ENCODE results near the gene UIMC1. TPM values are rescaled to one million over a fixed set of nuclear protein-coding genes. Genes with fewer than 3 reads are reported as not detected.

UIMC1 gene
- total and polyA plus RNA-seq, 2 of the 13 experiments (the other 11 are each of a cell fraction or from before 2014, with no cell fraction given) = 18.9 to 32.7 TPM

DNA sequence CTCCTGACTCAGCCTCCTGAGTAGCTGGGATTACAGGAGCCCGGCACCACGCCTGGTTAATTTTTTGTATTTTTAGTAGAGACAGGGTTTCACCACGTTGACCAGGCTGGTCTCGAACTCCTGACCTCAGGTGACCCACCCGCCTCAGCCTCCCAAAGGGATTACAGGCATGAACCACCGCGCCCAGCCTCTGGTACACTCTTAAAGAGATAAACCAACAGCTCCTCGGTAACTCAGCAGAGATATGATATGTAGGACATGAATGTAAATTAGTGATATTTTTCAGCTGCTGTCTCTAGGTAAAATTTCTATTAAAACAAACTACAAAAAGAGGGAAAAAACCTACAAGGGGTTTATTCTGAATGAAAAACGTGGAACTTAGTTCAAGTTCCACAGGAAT is 64.6 kb downstream of the UIMC1 start:
- Histone ChIP-seq H3K4me2 (ENCODE audit: low read depth, low read length) (no peak overlapping the region), H3K36me3 (replicated peaks in 1 of 2; ENCODE audit: control insufficient read depth in 1 of 2, insufficient read depth in 2 of 2, low read length in 2 of 2) (peaks cover 9 to 54% of the 10 kb centered on the region in 2 experiments), H3K4me1 (ENCODE audit: insufficient read depth, low read length) (peaks cover 9% of the 10 kb centered on the region; the same call in 1 of the 2 replicates), H3K79me2 (ENCODE audit: insufficient read depth, low read length) (no peaks in the 10 kb centered on the region), H3K9ac (ENCODE audit: insufficient read depth, low read depth, low read length) (no peak overlapping the region), H3K27me3 (ENCODE audit: control insufficient read depth in 1 of 2, insufficient read depth in 2 of 2, low read length in 2 of 2) (no peaks in the 10 kb centered on the region), H3K4me3 (replicated peaks in 1 of 3; ENCODE audit: insufficient read depth in 1 of 3, low read depth in 2 of 3, low read length in 3 of 3) (no peak overlapping the region), H2AFZ (ENCODE audit: low read length) (no peak overlapping the region), H4K20me1 (ENCODE audit: insufficient read depth, low read length) (no peaks in the 10 kb centered on the region), H3K9me3 (ENCODE audit: low read length) (no peaks in the 10 kb centered on the region), H3K27ac (ENCODE audit: extremely low read length, insufficient read depth, low read length) (no peak overlapping the region)
- no TSS peak for BruUV-seq (replicated peaks)
- 93% methylated on average over 9 of the region's 9 CpGs for WGBS (ENCODE audit: low lambda C conversion rate)
- FAIRE-seq (no peak), ATAC-seq (no peak), DNase-seq (ENCODE audit: low spot score) (no peak)
- in situ Hi-C loops (cut with HindIII; ENCODE audit: extremely low pct_ligation_motif_present, low pct_unique_long_range_greater_than_20kb) = no loop called here
- intact Hi-C loops (cut with micrococcal nuclease; ENCODE audit: unreplicated experiment) = no loop called here
- POLR2A ChIA-PET = no interaction called here
- CTCF ChIA-PET (ENCODE audit: low intra/inter-chr PET ratio, low total read pairs) = no interaction called here
- TF ChIP-seq, protein P1, sequence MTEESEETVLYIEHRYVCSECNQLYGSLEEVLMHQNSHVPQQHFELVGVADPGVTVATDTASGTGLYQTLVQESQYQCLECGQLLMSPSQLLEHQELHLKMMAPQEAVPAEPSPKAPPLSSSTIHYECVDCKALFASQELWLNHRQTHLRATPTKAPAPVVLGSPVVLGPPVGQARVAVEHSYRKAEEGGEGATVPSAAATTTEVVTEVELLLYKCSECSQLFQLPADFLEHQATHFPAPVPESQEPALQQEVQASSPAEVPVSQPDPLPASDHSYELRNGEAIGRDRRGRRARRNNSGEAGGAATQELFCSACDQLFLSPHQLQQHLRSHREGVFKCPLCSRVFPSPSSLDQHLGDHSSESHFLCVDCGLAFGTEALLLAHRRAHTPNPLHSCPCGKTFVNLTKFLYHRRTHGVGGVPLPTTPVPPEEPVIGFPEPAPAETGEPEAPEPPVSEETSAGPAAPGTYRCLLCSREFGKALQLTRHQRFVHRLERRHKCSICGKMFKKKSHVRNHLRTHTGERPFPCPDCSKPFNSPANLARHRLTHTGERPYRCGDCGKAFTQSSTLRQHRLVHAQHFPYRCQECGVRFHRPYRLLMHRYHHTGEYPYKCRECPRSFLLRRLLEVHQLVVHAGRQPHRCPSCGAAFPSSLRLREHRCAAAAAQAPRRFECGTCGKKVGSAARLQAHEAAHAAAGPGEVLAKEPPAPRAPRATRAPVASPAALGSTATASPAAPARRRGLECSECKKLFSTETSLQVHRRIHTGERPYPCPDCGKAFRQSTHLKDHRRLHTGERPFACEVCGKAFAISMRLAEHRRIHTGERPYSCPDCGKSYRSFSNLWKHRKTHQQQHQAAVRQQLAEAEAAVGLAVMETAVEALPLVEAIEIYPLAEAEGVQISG (CRISPR knock-in tag; IDR thresholded peaks at IDR 0.05) = no peak
- TF ChIP-seq ZEB1 (IDR thresholded peaks at IDR 0.05; ENCODE audit: insufficient replicate concordance, low read depth) (no peak), HOXA7 (CRISPR knock-in tag; IDR thresholded peaks at IDR 0.05) (no peak), ZNF432 (CRISPR knock-in tag; IDR thresholded peaks at IDR 0.05; ENCODE audit: borderline replicate concordance) (no peak), ZNF256 (CRISPR knock-in tag; conservative IDR thresholded peaks at IDR 0.05) (no peak), KAT2B (IDR thresholded peaks at IDR 0.05; ENCODE audit: borderline replicate concordance, low read depth, low read length) (no peak)
- TF ChIP-seq, protein P2, sequence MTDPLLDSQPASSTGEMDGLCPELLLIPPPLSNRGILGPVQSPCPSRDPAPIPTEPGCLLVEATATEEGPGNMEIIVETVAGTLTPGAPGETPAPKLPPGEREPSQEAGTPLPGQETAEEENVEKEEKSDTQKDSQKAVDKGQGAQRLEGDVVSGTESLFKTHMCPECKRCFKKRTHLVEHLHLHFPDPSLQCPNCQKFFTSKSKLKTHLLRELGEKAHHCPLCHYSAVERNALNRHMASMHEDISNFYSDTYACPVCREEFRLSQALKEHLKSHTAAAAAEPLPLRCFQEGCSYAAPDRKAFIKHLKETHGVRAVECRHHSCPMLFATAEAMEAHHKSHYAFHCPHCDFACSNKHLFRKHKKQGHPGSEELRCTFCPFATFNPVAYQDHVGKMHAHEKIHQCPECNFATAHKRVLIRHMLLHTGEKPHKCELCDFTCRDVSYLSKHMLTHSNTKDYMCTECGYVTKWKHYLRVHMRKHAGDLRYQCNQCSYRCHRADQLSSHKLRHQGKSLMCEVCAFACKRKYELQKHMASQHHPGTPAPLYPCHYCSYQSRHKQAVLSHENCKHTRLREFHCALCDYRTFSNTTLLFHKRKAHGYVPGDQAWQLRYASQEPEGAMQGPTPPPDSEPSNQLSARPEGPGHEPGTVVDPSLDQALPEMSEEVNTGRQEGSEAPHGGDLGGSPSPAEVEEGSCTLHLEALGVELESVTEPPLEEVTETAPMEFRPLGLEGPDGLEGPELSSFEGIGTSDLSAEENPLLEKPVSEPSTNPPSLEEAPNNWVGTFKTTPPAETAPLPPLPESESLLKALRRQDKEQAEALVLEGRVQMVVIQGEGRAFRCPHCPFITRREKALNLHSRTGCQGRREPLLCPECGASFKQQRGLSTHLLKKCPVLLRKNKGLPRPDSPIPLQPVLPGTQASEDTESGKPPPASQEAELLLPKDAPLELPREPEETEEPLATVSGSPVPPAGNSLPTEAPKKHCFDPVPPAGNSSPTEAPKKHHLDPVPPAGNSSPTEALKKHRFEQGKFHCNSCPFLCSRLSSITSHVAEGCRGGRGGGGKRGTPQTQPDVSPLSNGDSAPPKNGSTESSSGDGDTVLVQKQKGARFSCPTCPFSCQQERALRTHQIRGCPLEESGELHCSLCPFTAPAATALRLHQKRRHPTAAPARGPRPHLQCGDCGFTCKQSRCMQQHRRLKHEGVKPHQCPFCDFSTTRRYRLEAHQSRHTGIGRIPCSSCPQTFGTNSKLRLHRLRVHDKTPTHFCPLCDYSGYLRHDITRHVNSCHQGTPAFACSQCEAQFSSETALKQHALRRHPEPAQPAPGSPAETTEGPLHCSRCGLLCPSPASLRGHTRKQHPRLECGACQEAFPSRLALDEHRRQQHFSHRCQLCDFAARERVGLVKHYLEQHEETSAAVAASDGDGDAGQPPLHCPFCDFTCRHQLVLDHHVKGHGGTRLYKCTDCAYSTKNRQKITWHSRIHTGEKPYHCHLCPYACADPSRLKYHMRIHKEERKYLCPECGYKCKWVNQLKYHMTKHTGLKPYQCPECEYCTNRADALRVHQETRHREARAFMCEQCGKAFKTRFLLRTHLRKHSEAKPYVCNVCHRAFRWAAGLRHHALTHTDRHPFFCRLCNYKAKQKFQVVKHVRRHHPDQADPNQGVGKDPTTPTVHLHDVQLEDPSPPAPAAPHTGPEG (CRISPR knock-in tag; IDR thresholded peaks at IDR 0.05) = no peak
- TF ChIP-seq, protein P3, sequence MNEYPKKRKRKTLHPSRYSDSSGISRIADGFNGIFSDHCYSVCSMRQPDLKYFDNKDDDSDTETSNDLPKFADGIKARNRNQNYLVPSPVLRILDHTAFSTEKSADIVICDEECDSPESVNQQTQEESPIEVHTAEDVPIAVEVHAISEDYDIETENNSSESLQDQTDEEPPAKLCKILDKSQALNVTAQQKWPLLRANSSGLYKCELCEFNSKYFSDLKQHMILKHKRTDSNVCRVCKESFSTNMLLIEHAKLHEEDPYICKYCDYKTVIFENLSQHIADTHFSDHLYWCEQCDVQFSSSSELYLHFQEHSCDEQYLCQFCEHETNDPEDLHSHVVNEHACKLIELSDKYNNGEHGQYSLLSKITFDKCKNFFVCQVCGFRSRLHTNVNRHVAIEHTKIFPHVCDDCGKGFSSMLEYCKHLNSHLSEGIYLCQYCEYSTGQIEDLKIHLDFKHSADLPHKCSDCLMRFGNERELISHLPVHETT (CRISPR knock-in tag; conservative IDR thresholded peaks at IDR 0.05) = no peak
- TF ChIP-seq, protein P4, sequence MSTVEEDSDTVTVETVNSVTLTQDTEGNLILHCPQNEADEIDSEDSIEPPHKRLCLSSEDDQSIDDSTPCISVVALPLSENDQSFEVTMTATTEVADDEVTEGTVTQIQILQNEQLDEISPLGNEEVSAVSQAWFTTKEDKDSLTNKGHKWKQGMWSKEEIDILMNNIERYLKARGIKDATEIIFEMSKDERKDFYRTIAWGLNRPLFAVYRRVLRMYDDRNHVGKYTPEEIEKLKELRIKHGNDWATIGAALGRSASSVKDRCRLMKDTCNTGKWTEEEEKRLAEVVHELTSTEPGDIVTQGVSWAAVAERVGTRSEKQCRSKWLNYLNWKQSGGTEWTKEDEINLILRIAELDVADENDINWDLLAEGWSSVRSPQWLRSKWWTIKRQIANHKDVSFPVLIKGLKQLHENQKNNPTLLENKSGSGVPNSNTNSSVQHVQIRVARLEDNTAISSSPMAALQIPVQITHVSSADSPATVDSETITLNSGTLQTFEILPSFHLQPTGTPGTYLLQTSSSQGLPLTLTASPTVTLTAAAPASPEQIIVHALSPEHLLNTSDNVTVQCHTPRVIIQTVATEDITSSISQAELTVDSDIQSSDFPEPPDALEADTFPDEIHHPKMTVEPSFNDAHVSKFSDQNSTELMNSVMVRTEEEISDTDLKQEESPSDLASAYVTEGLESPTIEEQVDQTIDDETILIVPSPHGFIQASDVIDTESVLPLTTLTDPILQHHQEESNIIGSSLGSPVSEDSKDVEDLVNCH (CRISPR knock-in tag; IDR thresholded peaks at IDR 0.05) = no peak
